Activated CD8-positive, alpha-beta memory T cell treated with anti-CD3 and anti-CD28 coated beads, Interleukin-2, amount 50 U/mL, for 1 hour (primary cell): ENCODE data around the gene GRID1.

Experiments
- DNase-seq: peaks from one replicate; pipeline ENCODE4 v3.0.0-alpha.2; 2020; ENCODE audit errors: extremely low read depth

The GRID1 gene

DNA sequence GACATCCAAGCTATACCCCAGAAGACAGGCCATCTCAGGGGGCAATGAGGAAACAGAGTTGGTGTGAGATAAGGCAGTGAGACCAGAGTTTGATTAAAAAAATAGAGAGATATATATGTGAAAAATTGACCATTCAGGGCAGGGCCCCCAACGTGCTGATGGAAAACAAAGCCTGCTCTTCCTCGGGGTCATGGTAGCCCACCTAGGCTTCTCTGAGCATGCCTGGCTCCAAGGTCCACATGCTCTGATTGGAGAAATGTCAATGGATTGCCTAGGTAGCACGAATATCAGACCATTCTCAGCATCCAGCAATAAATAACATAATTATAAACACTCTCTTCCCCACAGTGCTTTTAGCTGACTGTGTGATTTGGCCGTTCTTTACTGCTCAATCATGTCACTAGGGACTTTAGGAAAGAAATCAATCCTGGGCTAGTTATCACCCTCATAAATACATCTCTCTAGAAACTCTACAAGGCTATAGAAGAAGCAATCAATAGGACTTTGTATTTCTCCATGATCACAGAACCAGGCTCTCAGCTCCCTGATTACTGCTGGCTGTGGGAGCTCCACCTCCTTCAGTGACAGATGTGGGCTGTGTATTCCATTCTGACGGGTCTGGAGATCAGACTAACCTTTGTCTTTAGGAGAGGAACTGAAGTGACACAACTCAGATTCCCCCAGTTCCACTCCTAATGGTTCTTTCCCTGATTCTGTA, 766.4 kb downstream of the GRID1 start:
- DNase-seq = no peak

- no peak for DNase-seq
These were observed 767.5 kb downstream of the GRID1 start for GRCh38 chr10:85599081-85599480.

DNA sequence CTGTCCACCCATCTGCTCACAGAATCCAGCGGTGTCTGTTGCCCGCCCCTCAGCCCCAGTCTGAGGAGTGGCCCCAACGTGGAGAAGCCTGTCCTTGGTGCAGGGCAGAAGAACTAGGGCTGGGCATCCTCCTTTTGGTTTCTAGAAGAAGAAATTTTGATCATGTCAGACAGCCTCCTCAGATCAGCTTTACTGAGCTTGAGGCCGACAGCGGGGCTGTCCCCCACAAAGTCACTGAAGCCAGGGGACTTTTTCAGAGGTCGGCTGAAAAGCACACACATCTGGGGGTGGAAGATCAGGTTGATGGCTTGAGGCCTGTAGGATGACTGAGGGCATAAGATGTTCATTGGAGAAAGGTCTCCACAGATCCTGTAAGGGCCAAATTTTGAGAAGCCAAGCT, 767.9 kb downstream of the GRID1 start:
- DNase-seq = no peak

- DNase-seq = no peak
These were observed 769.6 kb downstream of the GRID1 start for GRCh38 chr10:85597006-85597405.

DNA sequence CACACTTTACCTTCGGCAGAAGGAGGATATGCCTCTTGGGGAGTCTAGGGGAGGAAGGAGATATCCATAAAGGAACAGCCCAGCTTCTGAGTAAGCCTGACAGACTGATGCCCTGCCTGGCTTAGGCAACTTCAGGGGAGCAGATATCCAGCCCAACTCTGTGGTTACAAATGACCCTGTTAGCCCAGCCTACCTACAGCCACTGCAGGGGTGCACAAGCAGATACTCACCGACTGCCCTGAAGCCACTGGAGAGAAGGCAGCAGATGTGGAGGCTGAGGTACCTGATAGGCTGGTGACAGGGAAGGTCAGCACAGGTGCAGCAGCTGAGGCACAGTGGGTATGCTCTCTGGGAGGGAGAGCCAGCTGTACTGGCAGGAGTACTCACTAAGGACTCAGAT, 770.2 kb downstream of the GRID1 start:
- no peak for DNase-seq

GRCh38 chr10:85594239-85594638, 772.4 kb downstream of the GRID1 start:
- no peak for DNase-seq

GRCh38 chr10:85593226-85593772, 773.3 kb downstream of the GRID1 start:
- DNase-seq = no peak

DNA sequence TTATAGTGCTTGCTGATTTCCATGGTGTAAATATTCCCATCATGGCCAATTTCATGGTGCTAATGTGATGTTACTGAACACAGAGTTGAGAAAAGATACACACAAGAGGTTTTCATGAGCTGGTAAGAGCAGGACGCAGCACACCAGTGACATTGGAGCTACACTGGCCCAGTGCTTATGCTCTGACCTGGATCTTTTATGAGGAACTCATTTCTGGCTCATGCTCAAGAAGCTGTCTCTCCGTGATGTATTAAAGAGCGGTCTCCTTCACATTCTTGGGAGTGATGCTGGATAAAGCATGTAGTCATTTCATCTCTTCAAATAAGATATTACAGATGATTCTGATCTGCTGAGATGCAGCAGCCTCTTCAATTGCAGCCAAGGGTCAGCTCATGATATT, 785.2 kb downstream of the GRID1 start:
- no peak for DNase-seq

DNA sequence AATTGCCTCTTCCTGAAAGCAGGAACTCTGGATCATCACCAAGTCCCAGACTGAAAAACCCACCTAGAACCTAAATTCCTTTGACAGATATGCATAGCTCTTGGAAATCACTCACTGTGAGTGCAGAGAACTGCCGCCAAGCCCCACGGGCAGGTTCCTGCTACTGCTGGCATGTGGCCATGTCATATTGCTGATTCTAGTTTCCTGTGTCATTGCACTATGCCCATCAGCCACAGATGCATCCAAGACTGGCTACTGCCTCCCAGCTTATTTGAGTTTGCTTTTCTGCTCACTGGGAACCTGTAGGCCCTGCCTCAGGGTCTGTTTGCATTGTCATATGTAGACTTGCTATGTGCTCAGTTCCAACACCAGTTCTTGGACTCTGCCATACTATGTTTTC, 786.0 kb downstream of the GRID1 start:
- DNase-seq = no peak

GRCh38 chr10:85578860-85579259, 787.7 kb downstream of the GRID1 start:
- no peak for DNase-seq

GRCh38 chr10:85575441-85575840, 791.2 kb downstream of the GRID1 start:
- DNase-seq = no peak

- no peak for DNase-seq
These were observed 795.7 kb downstream of the GRID1 start for GRCh38 chr10:85570871-85571270.

GRCh38 chr10:85565381-85565780, 801.2 kb downstream of the GRID1 start:
- no peak for DNase-seq

- no peak for DNase-seq
These were observed 808.1 kb downstream of the GRID1 start for GRCh38 chr10:85558533-85558932.

GRCh38 chr10:85557706-85558105, 808.9 kb downstream of the GRID1 start:
- no peak for DNase-seq

- DNase-seq = no peak
These were observed 809.5 kb downstream of the GRID1 start for GRCh38 chr10:85557077-85557476.
